Activated effector memory CD4-positive, alpha-beta T cell treated with Interleukin-2 at 50 U/mL for 16 hours (primary cell): Measurements from ENCODE around the gene CALM1.
A peak's percentile ranks its signal among the peaks of the same experiment; 100 is the strongest.

Experiments
- DNase-seq: peaks from one replicate; pipeline ENCODE4 v3.0.0-alpha.2; 2020

CALM1 gene

DNA sequence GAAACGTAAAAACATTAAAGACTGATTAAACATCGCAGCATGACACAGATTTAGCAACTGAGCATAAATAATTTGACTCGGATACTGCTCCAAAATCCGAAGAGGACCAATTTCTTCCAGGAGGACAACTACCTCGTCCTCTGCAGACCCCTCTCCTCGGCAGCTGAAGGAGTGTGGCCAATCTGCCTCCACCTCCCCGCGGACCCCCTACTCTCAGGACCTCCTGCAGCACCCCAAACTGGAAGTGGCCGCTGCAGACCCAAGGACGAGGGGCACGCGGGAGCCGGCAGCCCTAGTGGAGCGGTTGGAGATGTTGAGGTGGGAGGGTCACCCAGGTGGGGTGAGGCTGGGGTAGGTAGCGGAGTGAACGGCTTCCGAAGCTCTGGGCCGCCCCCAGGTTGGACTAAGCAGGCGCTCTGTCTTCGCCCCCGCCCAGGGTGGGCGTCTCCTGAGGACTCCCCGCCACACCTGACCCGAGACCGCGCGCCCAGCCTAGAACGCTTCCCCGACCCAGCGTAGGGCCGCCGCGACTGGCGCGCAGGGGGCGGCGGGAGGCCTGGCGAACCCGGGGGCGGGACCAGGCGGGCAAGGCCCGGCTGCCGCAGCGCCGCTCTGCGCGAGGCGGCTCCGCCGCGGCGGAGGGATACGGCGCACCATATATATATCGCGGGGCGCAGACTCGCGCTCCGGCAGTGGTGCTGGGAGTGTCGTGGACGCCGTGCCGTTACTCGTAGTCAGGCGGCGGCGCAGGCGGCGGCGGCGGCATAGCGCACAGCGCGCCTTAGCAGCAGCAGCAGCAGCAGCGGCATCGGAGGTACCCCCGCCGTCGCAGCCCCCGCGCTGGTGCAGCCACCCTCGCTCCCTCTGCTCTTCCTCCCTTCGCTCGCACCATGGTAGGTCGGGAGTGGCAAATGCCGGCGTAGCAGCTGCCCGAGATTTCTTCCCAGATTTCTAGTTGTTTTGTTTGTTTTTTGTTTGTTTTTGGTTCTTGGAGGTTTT is at the start of gene CALM1:
Gene CALM1, plus strand, starts transcription at position 689 of the 999 bp plus-strand sequence. Its CDS starts 202 bp downstream, at position 891.
- DNase-seq, result peak; percentile 96

DNA sequence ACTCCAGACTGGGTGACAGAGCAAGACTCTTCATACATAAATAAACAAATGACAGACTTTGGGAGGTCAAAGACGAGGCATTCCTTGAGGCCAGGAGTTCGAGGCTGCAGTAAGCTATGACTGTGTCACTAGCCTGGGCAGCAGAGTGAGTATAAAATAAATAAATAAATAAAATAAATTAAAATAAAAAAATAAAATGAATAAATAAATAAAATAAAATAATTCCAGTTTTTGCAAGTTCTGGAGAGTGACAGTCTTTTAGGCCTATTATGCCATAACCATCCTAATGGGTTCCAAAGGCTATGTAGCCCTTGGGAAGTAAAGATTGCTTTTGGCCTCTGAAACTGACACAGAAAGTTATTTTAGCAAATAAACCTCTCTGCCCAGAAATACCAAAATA is 48.6 kb upstream of the CALM1 start:
- DNase-seq, result no peak

DNA sequence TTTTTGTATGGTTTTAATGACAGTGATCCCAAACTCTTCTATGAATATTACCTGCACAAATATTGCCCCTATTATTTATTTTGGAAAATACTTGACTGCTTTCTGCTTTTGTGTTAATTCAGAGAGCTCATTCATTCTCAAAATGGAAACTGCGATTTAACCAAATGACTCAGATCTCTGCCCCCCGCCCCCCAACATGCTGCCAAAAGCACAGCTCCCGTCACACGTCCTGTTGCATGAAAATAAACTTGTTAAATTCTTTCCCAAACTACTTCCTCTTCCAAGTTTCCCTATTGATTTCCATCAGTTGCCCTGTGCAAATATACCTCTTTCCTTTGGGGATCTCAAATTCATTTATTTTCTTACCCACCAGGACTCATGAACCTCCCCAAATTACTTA is 47.1 kb upstream of the CALM1 start:
- no peak for DNase-seq

DNA sequence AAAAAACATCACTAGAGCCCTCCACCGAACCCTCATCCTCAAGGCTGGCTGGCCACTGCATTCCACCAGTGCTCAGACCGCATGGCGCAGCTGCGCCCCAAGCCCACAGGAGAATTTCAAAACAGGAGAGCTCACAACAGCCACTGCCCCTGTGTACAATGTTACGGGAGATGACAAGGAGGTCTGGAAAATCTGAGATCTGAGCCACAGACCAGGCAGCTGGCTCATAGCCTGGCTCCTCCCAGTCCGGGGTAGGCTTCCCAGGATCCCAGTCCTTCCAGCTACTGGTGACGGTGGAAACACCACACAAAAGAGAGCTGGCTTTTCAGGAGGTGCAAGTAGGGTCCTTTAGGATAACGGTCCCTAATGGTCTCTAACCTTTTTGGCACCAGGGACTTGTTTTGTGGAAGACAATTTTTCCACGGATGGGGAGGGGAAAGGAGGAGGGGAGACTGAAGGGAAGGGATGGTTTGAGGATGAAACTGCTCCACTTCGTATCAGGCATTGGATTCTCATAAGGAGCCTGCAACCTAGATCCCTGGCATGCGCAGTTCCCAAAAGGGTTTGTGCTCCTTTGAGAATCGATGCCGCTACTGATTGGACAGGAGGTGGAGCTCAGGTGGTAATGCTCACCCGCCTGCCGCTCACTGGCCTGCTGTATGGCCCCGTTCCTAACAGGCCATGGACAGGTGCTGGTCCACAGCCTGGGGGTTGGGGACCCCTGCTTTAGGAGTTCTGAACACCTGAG is 42.1 kb upstream of the CALM1 start:
- no peak for DNase-seq

DNA sequence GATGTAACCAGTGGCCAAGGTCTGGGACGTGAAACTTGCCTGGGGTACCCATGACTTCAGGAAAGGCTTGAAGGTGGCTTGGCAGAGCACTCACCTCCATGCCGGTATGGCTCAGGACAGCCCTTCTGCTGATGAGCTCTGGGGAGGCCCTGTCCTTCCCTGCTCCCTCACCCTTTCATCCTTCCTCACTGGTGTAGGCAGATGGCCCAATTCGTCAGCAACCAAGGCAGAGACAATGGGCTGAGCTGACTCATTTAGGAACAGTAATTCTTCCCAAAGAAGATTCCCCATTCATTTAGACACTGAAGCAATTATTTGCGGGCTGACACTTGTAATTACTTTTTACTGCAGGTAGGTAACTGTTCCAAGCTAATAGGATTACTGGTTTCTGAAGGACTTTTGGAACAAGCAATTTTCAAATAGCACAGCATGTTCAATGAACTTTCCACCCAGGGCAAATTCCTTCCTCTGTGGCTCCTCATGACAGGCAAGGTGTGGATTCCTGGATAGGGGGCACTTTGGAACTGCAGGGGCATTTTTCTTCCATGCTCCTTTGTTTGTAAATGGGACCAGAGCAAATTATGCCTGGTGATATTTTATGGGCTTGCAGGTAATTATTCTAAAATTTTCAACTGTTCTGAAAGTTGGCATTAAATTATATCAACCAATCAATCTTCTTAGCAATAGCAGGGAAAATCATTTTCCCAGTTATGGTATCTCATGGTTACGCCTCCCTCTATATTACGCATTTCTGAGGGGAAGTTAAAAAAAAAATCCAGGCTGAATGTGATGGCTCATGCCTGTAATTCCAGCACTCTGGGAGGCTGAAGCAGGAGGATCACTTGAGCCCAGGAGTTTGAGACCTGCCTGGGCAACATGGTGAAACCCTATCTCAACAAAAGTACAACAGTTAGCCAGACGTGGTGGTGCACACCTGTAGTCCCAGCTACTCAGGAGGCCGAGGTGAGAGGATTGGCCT is 41.0 kb upstream of the CALM1 start:
- no peak for DNase-seq

DNA sequence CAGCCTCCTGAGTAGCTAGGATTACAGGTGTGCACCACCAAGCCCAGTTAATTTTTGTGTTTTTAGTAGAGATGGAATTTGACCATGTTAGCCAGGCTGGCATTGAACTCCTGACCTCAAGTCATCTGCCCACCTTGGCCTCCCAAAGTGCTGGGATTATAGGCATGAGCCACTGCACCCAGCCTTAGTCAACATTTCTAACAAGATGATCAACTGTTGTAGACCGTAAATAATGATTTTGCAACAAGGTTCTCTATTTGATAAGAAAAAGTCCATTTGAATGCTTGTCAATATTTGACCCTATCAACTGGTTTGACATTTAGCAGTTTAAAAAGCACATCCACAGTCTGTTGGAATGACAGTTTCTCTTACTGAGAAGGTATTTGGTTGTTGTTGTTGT is 39.9 kb upstream of the CALM1 start:
- DNase-seq, result no peak

DNA sequence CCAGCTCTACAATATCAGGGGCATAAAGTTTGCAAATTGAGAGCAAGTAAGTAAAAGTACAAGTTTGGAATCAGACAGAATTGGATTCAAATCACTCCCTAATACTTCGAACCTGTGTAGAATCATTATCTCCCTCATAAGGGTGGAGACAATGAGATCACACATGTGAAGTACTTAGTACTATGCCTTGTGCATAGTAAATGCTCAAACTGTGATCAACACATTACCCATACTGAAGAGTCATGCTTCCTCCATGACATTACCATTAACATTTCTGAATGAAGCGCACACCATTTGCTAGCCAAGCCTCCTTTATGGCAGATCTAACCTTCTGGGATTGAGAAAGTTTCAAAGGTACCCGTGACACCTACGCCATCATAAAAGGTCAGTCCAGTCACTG is 38.5 kb upstream of the CALM1 start:
- no peak for DNase-seq

DNA sequence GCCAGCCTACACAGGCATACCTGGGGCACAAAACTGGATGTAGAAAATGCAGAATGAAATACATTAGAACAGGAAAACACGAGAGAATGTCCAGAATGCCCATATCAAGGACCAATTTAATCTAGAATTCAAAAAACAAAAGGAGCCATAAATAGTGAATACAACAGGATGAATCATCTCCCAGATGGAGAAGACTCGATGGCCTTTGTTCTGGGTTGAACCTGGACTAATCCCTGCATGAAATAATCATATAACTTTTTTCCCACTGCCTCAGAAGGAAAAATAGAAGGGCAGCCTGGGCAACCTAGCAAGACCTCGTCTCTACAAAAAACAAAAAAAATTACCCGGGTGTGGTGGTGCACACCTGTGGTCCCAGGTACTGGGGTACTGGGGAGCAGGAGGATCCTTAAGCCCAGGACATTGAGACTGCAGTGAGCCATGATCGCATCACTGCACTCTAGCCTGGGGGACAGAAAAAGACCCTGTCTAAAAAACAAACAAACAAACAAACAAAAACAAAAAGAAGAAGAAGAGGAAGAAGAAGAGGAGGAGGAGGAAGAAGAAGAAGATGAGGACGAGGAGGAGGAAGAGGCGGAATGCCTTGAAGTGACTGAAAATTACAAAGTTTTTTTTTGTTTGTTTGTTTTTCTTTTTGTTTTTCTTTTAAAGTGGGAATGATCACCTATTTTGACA is 34.8 kb upstream of the CALM1 start:
- no peak for DNase-seq

DNA sequence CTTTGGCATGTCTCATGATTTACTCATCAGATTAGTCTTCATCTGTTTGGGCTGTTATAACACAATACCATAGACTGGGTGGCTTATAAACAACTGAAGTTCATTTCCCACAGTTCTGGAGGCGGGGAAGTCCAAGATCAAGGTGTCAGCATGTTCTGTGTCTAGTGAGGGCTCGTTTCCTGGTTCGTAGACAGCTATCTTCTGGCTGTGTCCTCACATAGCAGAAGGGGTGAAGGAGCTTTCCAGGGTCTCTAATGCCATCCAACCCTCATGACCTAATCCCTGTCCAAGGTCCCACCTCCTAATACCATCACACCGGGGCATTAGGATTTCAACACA is 34.3 kb upstream of the CALM1 start:
- no peak for DNase-seq

DNA sequence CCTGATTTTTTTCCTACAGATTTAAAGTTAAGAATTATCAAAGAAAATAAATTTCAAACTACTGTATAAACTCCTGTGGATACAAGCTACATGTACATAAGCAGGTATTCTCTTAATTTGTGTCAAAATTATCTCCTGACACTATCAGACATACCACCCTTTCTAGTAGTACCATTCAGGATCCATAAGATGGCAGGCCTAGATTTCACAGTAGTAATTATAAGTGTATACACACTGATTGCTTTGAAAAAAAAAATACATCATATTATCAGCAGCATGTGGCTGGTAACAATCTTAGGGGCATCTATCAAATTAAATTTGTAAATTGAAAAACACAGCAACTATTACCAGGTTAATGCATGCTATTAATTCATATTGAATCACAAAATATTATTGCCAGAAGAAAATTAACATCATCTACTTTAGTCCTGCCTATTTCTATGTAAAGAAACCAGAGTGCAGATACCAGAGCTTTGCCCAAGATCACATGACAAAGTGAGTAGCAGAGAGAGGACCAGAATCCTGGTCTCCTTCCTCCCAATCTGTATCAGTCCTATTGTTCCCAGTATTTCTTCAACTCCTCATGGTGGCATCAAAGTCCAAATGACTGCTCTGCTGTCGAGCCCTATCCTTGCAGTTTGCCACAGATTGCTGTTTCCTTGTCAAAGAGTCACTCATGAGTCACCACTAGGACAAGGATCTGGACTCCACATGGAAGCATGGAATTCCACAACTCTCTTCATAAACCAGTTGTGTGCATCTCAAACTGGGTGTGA is 27.7 kb upstream of the CALM1 start:
- DNase-seq, result no peak

DNA sequence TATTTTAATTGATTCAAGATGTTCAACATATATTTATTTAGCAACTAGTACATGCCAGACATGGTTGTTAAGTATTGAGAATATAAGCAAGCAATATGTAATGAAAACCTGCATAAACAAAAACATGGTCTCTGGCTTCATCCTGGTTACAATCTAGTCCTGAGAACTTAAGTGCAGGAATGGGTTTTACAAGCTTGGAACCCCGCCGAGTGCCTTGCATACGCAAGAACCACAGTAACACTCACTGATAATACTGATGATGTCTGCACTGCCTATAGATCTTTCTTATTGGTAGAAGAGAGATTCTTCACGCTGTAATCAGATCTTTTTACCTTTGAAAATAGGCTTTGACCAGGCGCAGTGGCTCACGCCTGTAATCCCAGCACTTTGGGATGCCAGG is 22.9 kb upstream of the CALM1 start:
- DNase-seq, result no peak

DNA sequence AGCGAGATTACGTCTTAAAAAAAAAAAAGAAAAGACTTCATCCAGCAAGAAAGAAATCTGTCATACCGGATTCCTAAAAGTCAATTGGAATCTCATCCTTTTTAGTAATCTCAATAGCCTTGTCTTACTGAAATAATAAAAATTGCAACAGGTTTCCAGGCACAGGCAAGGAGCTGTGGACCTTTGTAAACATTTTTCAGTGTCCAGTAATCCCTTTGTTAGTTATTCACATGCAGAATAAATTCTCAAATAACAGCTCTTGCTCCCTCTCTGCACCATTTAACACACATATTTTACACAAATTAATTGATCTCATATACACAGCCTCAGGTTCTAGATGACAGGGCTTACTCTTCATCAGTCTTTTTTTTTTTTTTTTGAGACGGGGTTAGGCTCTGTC is 22.0 kb upstream of the CALM1 start:
- DNase-seq, result no peak

DNA sequence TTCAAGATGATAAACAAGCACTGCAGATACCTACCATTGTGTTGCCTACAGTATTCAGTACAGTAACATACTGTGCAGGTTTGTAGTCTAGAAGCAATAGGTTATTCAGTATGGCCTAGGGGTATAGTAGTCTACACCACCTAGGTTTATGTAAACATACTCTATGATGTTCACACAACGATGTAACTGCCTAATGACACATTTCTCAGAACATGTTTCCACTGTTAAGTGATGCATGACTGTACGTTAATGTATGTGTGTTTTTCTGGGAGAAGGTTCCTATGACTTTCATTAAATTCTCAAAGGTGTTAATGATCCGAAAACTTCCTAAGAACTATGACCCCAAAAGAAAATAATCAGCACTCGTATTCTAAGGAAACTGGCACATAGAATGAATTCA is 20.9 kb upstream of the CALM1 start:
- no peak for DNase-seq

DNA sequence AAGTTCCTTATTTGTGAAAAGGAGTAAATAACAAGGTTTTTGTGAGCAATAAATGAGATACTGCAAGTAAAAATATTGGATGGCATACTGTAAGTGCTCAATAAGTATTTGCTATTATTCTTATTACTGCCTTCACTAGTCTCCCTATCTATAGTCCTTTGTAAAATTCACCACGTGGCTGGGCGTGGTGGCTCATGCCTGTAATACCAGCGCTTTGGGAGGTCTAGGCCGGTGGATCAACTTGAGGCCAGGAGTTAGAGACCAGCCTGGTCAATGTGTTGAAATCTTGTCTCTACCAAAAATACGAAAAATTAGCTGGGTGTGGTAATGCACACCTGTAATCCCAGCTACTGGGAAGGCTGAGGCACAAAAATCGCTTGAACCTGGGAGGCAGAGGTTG is 18.6 kb upstream of the CALM1 start:
- no peak for DNase-seq

DNA sequence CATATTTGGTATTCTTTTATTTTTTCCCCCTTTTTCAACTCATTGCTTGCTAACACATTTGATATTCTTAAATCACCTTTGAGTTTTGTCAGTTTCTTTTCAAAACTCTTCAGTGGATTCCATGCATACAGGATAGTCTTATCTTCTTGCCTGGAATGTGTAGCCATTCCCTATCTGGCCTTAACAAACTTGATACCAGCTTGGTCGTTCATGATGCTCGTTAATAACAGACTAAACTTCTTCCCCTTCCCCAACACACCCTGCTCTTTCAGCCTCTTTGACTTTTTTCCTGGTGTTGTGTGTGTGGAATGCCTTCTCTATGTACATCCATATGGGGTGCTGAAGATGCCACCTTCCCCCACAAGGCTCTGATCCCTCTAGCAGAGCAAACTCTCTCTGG is 17.7 kb upstream of the CALM1 start:
- DNase-seq, result no peak

DNA sequence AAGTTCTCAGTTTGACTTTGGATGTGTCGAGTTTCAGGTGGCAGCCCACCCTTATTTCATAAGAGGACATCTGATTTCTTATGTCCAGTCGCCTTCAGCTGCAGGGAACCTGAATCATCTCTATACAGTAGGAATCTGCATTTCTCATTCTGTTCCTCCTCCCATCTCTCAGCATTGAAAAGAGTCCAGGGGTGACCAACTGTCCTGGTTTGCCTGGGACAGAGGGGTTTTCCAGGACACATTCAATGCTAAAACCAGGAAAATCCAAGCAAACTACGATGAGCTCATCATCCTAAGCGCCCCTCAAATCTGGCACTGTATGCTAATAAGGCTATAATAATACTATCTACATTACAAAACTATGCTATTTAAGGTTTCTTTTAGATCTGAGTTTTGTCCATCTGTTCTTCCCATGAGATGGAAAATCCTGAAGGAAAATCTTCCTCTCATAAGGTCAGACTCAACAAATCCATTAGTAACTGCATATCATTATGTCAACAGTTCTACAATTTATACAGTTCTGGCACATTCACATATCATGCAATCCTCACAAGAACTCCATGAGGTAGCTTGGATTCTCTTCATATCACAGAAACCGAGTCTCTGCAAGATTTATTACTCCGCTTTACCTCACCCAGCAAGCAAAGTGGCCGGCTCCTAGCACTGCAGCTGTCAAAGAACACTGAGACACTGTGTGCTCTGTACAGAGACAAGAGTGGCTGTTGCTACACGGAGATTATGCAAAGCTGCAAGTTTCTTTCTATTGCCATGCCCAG is 15.6 kb upstream of the CALM1 start:
- no peak for DNase-seq

DNA sequence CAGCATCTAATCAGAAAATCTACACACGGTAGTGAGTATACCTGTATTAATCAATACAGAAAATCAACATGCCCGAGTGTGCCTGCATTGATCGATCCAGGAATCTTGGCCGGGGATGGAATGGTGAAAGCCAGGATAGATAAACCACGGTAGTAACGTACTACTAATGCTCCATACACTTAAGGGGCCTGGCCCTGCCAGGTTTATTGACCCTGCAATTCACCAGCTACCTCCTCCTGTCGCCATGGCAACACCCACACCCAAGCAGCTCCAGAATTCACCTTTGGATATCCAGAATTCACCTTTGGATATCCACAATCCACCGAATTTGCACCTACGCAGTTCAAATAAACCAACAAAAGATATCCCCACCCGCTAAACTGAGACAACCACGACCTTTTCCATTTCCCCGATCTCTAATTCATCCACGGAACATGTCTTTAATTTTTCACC is 14.8 kb upstream of the CALM1 start:
- DNase-seq, result no peak

DNA sequence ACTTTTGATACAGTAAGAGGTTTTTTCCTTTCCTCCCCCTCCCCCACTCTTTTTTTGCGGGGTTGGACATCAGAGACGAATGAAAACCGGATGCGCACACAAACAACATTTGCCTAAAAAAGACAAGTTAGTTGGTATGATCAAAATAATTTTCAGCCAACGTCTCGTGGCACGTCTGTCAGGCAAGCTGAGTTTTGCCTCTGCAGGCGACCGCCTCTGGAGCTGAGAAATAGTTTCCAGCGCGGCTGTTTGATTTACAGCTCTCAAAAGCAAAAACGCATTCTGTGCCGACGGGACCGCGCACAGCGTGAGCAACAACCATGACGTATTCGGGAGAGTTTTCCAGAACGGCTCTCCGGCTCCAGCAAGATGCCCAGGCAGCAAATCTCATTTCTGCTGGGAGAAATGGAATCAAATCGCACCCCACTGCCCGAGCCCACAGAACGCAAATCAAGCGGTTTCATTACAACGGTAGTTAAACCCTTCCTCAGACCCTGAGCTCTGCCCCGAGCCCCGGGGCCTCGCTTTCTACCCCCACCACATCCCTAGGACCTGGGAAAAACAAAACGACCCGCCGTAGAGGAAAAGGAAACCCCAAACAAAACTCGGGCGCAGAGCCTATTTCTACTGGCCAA is 14.2 kb upstream of the CALM1 start:
- peak; percentile 62 for DNase-seq

DNA sequence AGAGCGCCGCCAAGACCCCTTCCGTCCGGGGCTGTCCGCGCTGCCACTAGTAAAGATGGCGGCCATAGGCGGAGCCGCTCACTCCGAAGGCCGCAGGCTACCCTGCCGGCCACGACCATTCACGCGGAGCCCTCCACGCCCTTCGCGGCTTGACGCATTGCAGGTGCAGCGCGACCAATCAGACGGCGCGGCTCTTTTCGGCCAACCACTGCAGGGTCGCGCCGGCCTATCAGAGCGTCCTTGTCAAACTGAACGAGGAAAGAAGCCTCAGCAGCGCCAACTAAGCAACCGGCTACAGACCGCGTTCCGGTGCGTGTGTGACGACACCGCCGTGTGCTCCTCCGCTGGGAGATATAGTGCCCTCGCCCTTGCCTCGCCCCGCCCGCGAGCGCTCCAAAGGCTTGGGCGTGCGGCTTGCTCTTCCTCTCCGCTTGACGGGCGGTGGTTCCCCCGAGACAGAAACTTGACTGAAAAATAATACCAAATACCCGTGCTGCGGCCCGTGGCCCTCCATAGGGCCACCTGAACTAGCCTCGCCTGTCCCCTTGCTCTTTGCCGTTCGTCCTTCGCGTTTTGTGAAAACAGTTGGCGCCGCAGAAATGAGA is 13.6 kb upstream of the CALM1 start:
- peak; percentile 97 for DNase-seq
